IPS-15b (cell line): ENCODE data around the gene DRD2.

Experiments
- H3K27me3 ChIP-seq: one replicate; pipeline ENCODE4 v1.6.1; 2013; ENCODE audit warnings: low read length; ENCODE audit not compliant: control insufficient read depth, insufficient read depth
- H3K36me3 ChIP-seq: one replicate; pipeline ENCODE4 v1.6.1; 2013; ENCODE audit warnings: low read length; ENCODE audit not compliant: control insufficient read depth, insufficient read depth
- H3K4me1 ChIP-seq: one replicate; pipeline ENCODE4 v1.6.1; 2013; ENCODE audit warnings: mild to moderate bottlenecking, low read length; ENCODE audit not compliant: control insufficient read depth, insufficient read depth
- H3K4me3 ChIP-seq: one replicate; pipeline ENCODE4 v1.5.1; 2013; ENCODE audit warnings: low read depth, low read length
- H3K9ac ChIP-seq: one replicate; pipeline ENCODE4 v1.6.1; 2013; ENCODE audit warnings: low read depth, mild to moderate bottlenecking, low read length
- H3K9me3 ChIP-seq: one replicate; pipeline ENCODE4 v1.6.1; 2013; ENCODE audit warnings: mild to moderate bottlenecking, low read length; ENCODE audit not compliant: control insufficient read depth, insufficient read depth

The DRD2 gene

DNA sequence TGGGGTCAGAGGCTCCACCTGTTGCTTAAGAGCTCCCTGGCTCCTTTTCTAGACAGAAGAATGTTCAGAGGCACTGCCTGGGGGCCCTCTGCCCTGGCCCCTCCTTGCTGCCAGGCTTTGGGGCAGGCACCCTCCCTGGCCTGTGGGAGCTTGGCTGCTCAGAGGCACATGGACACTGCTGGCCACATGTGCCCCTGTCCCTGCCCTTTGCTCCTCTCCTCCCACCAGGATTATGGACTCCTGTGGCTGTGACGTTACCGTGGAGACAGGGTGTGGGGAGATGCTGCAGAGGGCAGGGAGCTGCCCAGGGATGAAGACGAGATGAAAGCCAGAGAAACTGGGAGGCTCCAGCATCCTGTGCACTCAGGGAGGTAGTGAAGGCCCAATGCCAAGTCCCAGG, 14.7 kb downstream of the DRD2 start:
- no peak overlapping the region for H3K9ac ChIP-seq
- H3K36me3 ChIP-seq, result no peaks in the 10 kb centered on the region
- no peaks in the 10 kb centered on the region for H3K9me3 ChIP-seq
- H3K4me3 ChIP-seq, result no peak overlapping the region
- H3K4me1 ChIP-seq, result peaks cover 5% of the 10 kb centered on the region
- H3K27me3 ChIP-seq, result no peaks in the 10 kb centered on the region

DNA sequence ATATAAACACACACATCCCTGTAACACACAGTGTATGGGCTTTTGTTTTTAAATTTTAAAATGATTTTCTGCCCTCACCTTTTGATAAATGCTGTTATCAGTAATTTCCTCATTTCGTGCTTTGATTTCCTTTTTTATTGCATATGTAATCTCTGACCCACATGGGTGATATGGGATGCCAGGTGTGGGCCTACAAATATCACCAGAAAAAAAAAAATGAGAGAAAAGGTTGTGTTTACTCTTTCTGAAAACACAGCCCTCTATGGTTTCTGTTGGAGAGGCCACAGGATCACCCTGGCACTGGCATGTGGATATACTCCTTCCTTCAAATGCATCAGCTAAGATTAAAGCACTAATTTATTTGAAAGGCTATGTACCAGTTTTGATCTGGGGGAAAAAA, 17.0 kb downstream of the DRD2 start:
- Histone ChIP-seq H3K27me3 (no peaks in the 10 kb centered on the region), H3K9ac (peak overlapping the region; percentile 24), H3K36me3 (no peaks in the 10 kb centered on the region), H3K9me3 (no peaks in the 10 kb centered on the region), H3K4me1 (peaks cover 5% of the 10 kb centered on the region), H3K4me3 (no peak overlapping the region)

DNA sequence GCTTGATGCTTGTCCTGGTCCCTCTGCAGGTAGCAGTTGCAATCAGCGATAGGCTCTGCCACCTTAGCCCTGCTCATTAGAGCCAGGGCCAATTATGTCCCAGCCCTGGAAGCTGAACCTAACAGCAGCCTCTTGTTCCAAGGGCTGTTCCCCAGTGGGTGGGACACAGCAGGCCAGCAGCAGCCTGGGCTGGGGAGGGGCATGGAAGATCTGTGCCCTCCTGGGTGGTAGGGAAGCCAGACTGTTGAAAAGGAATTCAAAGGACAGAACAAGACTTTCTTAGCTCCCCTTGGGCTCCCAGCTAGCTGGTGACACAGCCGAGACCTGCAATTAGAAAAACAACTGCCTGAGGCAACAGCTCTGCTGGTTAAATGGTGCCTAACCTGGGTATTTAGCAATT, 17.4 kb downstream of the DRD2 start:
- Histone ChIP-seq H3K9me3 (no peaks in the 10 kb centered on the region), H3K4me3 (no peak overlapping the region), H3K27me3 (no peaks in the 10 kb centered on the region), H3K4me1 (peaks cover 5% of the 10 kb centered on the region), H3K36me3 (no peaks in the 10 kb centered on the region), H3K9ac (no peak overlapping the region)

DNA sequence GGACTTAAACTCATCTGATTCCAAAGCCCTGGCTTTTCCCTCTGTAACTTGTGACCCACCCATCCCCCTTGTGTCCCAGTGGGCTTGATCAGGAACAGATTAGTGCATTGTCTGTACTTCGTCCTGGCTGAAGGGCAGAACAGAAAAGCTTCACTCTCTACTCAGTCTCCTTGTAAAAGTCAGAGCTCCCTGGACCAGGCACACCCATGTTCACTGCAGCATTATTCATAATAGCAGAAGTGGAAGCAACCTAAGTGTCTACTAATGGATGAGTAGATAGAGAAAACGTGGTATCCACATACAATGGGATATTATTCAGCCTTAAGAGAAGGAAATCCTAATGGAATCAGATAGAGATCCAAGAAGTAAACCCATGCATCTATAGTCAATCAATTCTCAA, 20.7 kb downstream of the DRD2 start:
- Histone ChIP-seq H3K4me3 (no peak overlapping the region), H3K9ac (no peak overlapping the region), H3K9me3 (no peaks in the 10 kb centered on the region), H3K27me3 (no peaks in the 10 kb centered on the region), H3K4me1 (peaks cover 5% of the 10 kb centered on the region), H3K36me3 (no peaks in the 10 kb centered on the region)

DNA sequence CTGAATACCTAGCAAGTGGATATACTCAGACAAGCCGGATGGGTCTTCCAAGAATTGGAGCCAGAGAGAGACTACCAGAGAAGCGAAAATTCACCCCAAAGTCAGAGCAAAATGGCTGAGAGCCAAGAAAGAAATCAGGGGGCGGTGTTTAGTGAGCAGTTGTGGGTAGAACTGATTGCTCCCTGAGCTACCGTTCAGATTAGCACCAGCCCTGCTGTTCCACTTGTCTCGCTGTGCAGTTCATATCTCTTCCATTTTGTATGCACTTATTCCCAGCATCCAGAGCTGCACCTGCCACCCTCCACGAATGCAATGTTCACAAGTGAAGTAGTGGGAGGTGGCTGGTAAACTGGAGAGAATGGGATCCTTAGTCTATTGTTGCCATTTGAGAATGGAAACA, 25.5 kb downstream of the DRD2 start:
- Histone ChIP-seq H3K4me3 (no peak overlapping the region), H3K27me3 (no peaks in the 10 kb centered on the region), H3K4me1 (no peaks in the 10 kb centered on the region), H3K36me3 (no peaks in the 10 kb centered on the region), H3K9ac (no peak overlapping the region), H3K9me3 (no peaks in the 10 kb centered on the region)

DNA sequence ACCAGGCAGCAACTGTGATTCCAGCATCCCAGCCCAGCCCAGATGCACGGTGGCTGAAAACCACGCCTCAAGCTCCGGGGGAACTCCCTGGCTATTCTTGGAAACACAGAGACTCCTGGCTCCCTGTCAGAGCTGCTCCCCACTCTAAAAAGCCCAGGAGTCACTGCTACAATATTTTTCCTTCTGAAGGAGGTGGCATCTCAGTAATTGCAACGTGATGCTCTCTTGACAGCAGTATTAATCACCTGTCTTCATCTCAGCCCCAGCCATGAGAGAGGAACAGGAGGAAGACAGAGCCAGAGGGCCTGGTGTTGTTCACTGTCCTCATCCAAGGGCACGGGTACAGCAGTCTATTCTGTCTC, 26.9 kb downstream of the DRD2 start:
- no peaks in the 10 kb centered on the region for H3K36me3 ChIP-seq
- no peaks in the 10 kb centered on the region for H3K27me3 ChIP-seq
- H3K4me1 ChIP-seq, result no peaks in the 10 kb centered on the region
- no peaks in the 10 kb centered on the region for H3K9me3 ChIP-seq
- no peak overlapping the region for H3K9ac ChIP-seq
- no peak overlapping the region for H3K4me3 ChIP-seq

DNA sequence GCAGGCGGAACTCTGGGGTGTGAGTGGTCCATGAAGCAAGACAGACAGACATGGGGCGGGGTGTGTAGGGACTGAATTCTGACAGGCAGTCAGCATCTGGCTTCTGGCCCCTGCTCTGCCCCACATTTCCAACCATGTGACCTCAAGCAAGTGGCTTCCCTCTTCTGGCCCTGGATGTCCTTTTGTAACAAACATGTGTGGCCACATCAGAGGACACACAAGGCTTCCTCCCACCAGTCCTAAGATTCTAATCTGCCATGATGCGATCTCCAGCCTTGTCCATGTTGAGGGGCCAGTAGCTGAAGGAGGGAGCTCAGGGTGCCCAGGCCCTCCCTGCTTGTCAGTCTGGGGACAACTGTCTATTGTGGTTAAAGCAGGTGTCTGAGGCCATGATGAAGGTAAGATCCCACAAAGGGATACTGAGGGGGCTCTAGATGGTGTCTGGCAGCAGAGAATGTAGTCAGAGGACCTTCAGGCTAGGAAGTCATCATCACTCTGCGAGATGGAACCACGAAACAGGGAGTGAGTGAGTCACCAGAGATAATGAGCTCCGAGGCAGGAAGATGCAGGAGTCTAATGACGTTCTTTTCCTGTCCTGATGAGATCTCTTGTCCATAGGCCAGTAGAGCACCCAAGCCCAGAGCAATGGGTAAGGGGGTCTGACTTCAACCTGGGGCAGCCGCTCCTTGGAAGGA, 27.4 kb downstream of the DRD2 start:
- no peak overlapping the region for H3K9ac ChIP-seq
- H3K4me3 ChIP-seq, result no peak overlapping the region
- H3K4me1 ChIP-seq, result no peaks in the 10 kb centered on the region
- no peaks in the 10 kb centered on the region for H3K36me3 ChIP-seq
- no peaks in the 10 kb centered on the region for H3K27me3 ChIP-seq
- H3K9me3 ChIP-seq, result no peaks in the 10 kb centered on the region

DNA sequence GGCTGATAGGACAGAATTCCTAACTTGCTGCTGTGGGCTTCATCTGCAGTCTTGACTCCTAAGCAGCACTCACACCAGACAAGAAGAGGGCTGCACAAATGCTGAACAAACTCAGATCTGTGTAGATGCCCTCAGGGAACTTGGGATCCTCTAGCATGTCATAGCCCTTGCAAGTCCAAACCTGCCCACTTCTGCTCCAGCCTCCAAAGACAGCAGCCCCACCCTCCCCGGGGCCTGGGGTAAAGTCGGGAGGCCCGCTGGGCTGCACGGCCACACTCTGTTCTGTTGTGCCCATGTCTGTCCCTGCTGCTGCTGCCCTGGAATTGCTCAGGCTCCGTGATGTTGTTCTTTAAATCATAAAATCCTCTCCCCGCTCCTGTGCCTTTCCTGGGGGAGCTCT, 28.3 kb downstream of the DRD2 start:
- H3K4me3 ChIP-seq, result no peak overlapping the region

DNA sequence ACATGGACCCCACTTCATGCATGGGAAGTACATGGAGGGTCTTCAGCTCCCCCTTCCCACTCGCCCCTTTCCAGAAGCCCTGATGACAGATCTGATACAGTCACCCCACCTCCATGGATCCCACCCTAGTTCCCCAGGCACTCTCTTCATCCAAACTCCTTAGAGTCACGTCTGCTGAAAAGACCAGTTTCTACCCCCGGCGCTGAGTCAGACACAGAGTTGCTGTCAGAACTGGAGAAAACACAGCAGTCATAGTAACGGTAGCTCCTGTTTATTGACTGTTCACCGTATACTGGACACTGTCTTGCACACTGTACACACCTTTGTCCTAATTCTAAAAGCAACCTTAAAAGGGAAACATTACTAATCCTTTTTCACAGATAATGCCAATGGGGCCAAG, 29.1 kb downstream of the DRD2 start:
- Histone ChIP-seq H3K4me1 (no peaks in the 10 kb centered on the region), H3K36me3 (no peaks in the 10 kb centered on the region), H3K9ac (no peak overlapping the region), H3K9me3 (no peaks in the 10 kb centered on the region), H3K27me3 (no peaks in the 10 kb centered on the region), H3K4me3 (no peak overlapping the region)

More for the DNA sequence above, 28.3 kb downstream of the DRD2 start:
- Histone ChIP-seq H3K4me1 (no peaks in the 10 kb centered on the region), H3K36me3 (no peaks in the 10 kb centered on the region), H3K27me3 (no peaks in the 10 kb centered on the region), H3K9me3 (no peaks in the 10 kb centered on the region), H3K9ac (no peak overlapping the region)

DNA sequence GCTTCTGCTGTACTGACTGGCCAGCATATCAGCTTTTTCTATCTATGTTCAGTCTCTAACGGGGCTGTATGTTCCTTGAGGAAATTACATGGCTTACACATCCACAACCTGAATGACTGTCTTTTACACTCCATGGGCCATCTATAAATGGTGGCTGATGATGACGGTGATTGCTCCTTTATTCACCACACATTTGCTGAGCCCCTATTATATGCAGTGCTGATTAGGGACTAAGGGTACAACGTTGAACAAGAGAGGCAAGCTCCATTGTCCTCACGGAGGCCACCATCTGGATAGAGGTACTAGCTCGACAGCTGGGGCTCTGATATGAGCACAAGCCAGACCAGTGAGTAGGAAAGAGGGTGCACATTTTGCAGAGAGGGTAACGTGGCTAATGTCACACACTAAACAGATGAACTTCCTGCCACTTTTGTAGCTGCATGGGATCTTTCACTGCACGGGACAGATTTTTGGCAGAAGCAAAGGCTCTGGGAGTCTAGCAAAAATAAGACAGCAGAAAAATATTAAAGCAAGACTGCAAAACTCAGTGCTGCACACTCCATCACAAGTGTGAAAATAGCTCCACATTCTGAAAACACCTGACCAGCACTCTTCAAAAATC, 30.6 kb downstream of the DRD2 start:
- H3K27me3 ChIP-seq, result no peaks in the 10 kb centered on the region
- H3K4me3 ChIP-seq, result no peak overlapping the region
- no peaks in the 10 kb centered on the region for H3K4me1 ChIP-seq
- H3K36me3 ChIP-seq, result no peaks in the 10 kb centered on the region
- no peak overlapping the region for H3K9ac ChIP-seq
- no peaks in the 10 kb centered on the region for H3K9me3 ChIP-seq

DNA sequence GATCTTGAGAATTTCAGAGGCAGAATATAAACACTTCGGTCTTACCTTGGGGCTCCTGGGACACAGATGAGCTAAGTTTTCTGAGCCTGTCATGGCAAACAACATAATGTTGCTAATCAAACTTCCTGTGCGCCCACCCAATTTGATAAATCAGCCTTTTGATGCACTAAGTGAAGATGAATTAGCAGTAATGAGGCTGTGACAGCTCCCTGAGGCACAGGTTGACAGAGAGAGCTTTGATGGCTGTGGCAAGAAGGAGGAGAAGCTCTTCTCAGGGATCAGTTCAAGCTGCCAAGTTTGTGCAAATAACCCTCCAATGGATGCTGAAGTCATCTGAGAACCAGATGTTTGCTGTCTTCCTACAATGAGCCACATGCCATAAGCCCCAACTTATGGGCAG, 34.4 kb downstream of the DRD2 start:
- no peaks in the 10 kb centered on the region for H3K27me3 ChIP-seq
- H3K9ac ChIP-seq, result no peak overlapping the region
- no peak overlapping the region for H3K4me3 ChIP-seq
- no peaks in the 10 kb centered on the region for H3K4me1 ChIP-seq
- H3K36me3 ChIP-seq, result no peaks in the 10 kb centered on the region
- H3K9me3 ChIP-seq, result no peaks in the 10 kb centered on the region

DNA sequence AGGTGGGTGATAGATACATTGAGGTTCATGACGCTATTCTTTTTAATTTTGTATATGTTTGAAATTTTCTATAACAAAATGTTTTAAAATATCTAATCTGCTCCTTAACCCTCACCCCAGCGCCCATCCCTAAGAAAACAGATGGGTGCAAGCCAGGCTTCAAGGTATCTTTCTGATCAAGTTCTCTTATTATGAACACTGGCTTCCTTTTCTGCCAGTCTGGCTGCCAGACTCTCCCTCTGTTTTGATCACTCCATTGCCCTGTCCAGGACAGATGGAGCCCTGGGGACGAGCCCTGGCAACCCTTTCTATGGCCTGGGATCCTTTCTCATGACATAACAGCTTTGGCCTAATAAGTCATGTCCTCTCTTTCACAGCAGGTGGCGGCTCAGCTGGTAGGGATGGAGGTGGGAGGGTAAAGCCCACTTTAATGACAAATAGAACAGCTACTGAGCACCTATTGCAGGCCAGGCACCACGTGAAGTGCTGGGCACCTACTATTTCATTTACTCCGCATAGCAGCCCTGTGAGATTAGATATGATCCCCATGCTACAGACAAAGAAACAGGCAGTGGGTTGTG, 38.4 kb downstream of the DRD2 start:
- H3K4me1 ChIP-seq, result peaks cover 8% of the 10 kb centered on the region
- no peaks in the 10 kb centered on the region for H3K27me3 ChIP-seq
- no peak overlapping the region for H3K4me3 ChIP-seq
- no peak overlapping the region for H3K9ac ChIP-seq
- no peaks in the 10 kb centered on the region for H3K36me3 ChIP-seq
- no peaks in the 10 kb centered on the region for H3K9me3 ChIP-seq
